B cell (primary cell): ENCODE data around the gene ELFN2. TPM values are rescaled to one million over a fixed set of nuclear protein-coding genes. Genes with fewer than 3 reads are reported as not detected.

Source experiments
- ATAC-seq: fragments of 200-7000 bp; cut with Tn5 transposase; one replicate; pipeline ENCODE4 v1.10.0; 2021; ENCODE audit warnings: low read depth, mild to moderate bottlenecking, moderate number of reproducible peaks, moderate library complexity
- CTCF ChIA-PET: fragments of 350-600 bp; sonication (Branson Sonifier 250); formaldehyde crosslinking; loops from one replicate; lab custom pipeline; 2021; ENCODE audit warnings: antibody characterized with exemption, inconsistent platforms; lab: Charles Lee
- POLR2A ChIA-PET: fragments of 350-600 bp; sonication (Branson Sonifier 250); formaldehyde crosslinking; loops from one replicate; lab custom pipeline; 2021; ENCODE audit warnings: antibody characterized with exemption; lab: Charles Lee
- DNase-seq: peaks from one replicate; pipeline ENCODE4 v3.0.0; 2013
- H2AFZ ChIP-seq: 2 replicates; pipeline ENCODE4 v1.6.1; 2012; ENCODE audit warnings: mild to moderate bottlenecking, low read depth, low read length; ENCODE audit not compliant: insufficient read depth, poor library complexity, severe bottlenecking
- H3K27ac ChIP-seq, 2 donors: 1 replicate in 1 of 2; 2 replicates in 1 of 2; pipeline ENCODE4 v1.5.1; 2012 to 2013; ENCODE audit warnings: low read length in 2 of 2, mild to moderate bottlenecking in 2 of 2, moderate library complexity in 1 of 2
- H3K27me3 ChIP-seq, 4 experiments: fragments of 200-600 bp in 1 of 4; sonication (generic) in 1 of 4; replicated peaks in 1 of 4; 1 replicate in 2 of 4; 2 replicates in 2 of 4; pipeline versions ENCODE4 v1.6.1 to v1.7.0; 2013 to 2016; ENCODE audit warnings: low read length in 3 of 4, mild to moderate bottlenecking in 2 of 4, mixed read lengths in 1 of 4, moderate library complexity in 1 of 4; ENCODE audit not compliant: insufficient read depth in 4 of 4, control insufficient read depth in 3 of 4; ENCODE audit errors: control extremely low read depth in 1 of 4
- H3K36me3 ChIP-seq, 2 experiments: replicated peaks in 1 of 2; 1 replicate in 1 of 2; 2 replicates in 1 of 2; pipeline versions ENCODE4 v1.6.1 to v1.7.1; 2013; ENCODE audit warnings: low read length in 1 of 2; ENCODE audit not compliant: insufficient read depth in 2 of 2, control insufficient read depth in 1 of 2; ENCODE audit errors: control extremely low read depth in 1 of 2, extremely low read depth in 1 of 2
- H3K4me1 ChIP-seq, 2 donors: fragments of 200-600 bp in 1 of 2; sonication (generic) in 1 of 2; 1 replicate in 1 of 2; 2 replicates in 1 of 2; pipeline versions ENCODE4 v1.5.1 to v1.6.1; 2013 to 2017; ENCODE audit warnings: low read length in 2 of 2; ENCODE audit not compliant: control insufficient read depth in 2 of 2, insufficient read depth in 2 of 2
- H3K4me2 ChIP-seq: replicated peaks from 2 replicates; pipeline ENCODE3; 2012; ENCODE audit warnings: mild to moderate bottlenecking, low read depth, low read length; ENCODE audit not compliant: poor library complexity, severe bottlenecking
- H3K4me3 ChIP-seq, 5 experiments: fragments of 200-600 bp in 1 of 5; sonication (generic) in 1 of 5; 1 replicate in 3 of 5; 2 replicates in 2 of 5; pipeline versions ENCODE4 v1.5.1 to v1.7.0; 2011 to 2016; ENCODE audit warnings: low read length in 4 of 5, mild to moderate bottlenecking in 4 of 5, low read depth in 2 of 5, control low read depth in 1 of 5, moderate library complexity in 1 of 5; ENCODE audit not compliant: insufficient read depth in 1 of 5; ENCODE audit errors: control extremely low read depth in 1 of 5, extremely low read depth in 1 of 5
- H3K79me2 ChIP-seq: fragments of 200-600 bp; sonication (generic); one replicate; pipeline ENCODE4 v1.6.0; 2016; ENCODE audit warnings: low read length; ENCODE audit not compliant: control insufficient read depth, insufficient read depth
- H3K9ac ChIP-seq: fragments of 200-600 bp; sonication (generic); 2 replicates; pipeline ENCODE4 v1.6.1; 2017; ENCODE audit warnings: mild to moderate bottlenecking, low read length, moderate library complexity
- H3K9me3 ChIP-seq, 3 donors: one replicate each; pipeline versions ENCODE4 v1.6.1 to v1.7.1; 2013; ENCODE audit warnings: low read length in 2 of 3; ENCODE audit not compliant: control insufficient read depth in 2 of 3, insufficient read depth in 1 of 3; ENCODE audit errors: control extremely low read depth in 1 of 3
- H4K20me1 ChIP-seq: 2 replicates; pipeline ENCODE4 v1.6.0; 2012; ENCODE audit warnings: mild to moderate bottlenecking, low read length; ENCODE audit not compliant: insufficient read depth, control insufficient read depth, poor library complexity, severe bottlenecking
- H3K27ac Mint-ChIP-seq: one replicate; pipeline ENCODE4 v1.8.0; 2021; ENCODE audit warnings: mixed read lengths
- H3K27me3 Mint-ChIP-seq: one replicate; pipeline ENCODE4 v1.8.0; 2021; ENCODE audit warnings: mixed read lengths
- H3K4me1 Mint-ChIP-seq: one replicate; pipeline ENCODE4 v1.8.0; 2021; ENCODE audit warnings: mixed read lengths
- H3K4me3 Mint-ChIP-seq: one replicate; pipeline ENCODE4 v1.8.0; 2021; ENCODE audit warnings: mixed read lengths
- H3K9me3 Mint-ChIP-seq: one replicate; pipeline ENCODE4 v1.8.0; 2022; ENCODE audit warnings: mixed read lengths; ENCODE audit not compliant: insufficient read depth
- CTCF ChIP-seq: fragments of 200-600 bp; IDR thresholded peaks from one replicate; pipeline ENCODE4 v1.8.0; 2022; ENCODE audit warnings: antibody characterized with exemption, mild to moderate bottlenecking
- EZH2 ChIP-seq: IDR thresholded peaks from 2 replicates; pipeline ENCODE4 v1.6.1; 2012; ENCODE audit warnings: borderline replicate concordance, low read depth, mild to moderate bottlenecking, moderate library complexity, low read length; ENCODE audit not compliant: insufficient read depth, poor library complexity, severe bottlenecking
- WGBS: methylation state at CpG from one replicate; pipeline ENCODE4 v1.1.5; 2013; ENCODE audit warnings: missing lambda C conversion rate; ENCODE audit not compliant: insufficient coverage; 5-methylcytosine and 5-hydroxymethylcytosine counted together
- intact Hi-C: fragments of 100-400 bp; cut with micrococcal nuclease; formaldehyde crosslinking; loops from one replicate; pipeline ENCODE4 v1.10.0; 2022
- polyA plus RNA-seq: library from polyadenylated mRNA; depleted of rRNA; stranded (reverse); fragments of >200 nt; gene quantifications from 2 replicates; pipeline ENCODE4 v1.2.3, GENCODE V29; 2012
- total RNA-seq, 2 donors: library from RNA; stranded (reverse); fragments of 120-200 nt in 1 of 2; gene quantifications; 1 replicate in 1 of 2; 2 replicates in 1 of 2; pipeline versions ENCODE4 v1.2.3 to v1.2.4, GENCODE V29; 2013 to 2022

The ELFN2 gene
- total and polyA plus RNA-seq, 2 donors (not counting 1 experiment from before 2014, with no cell fraction given), result 0.07 to 0.12 TPM

GRCh38 chr22:37418627-37419369 lies 8.5 kb downstream of the ELFN2 start:
- Histone ChIP-seq H3K27me3 (peaks cover 0 to 62% (median 22%) of the 10 kb centered on the region in 4 experiments), H4K20me1 (no peaks in the 10 kb centered on the region), H3K9me3 (peaks cover 0 to 3% (median 0%) of the 10 kb centered on the region in 3 donors), H3K27ac (no peak overlapping the region), H3K4me1 (peaks cover 17 to 20% of the 10 kb centered on the region in 2 donors), H3K79me2 (no peaks in the 10 kb centered on the region), H3K4me3 (no peak overlapping the region), H3K9ac (no peak overlapping the region), H3K4me2 (no peak overlapping the region), H2AFZ (no peak overlapping the region), H3K36me3 (no peaks in the 10 kb centered on the region)
- TF ChIP-seq CTCF (no peak), EZH2 (no peak)
- no peak for DNase-seq
- H3K4me3 Mint-ChIP-seq, result peak overlapping the region; percentile 79
- no peaks in the 10 kb centered on the region for H3K9me3 Mint-ChIP-seq
- H3K27ac Mint-ChIP-seq, result no peak overlapping the region
- CTCF ChIA-PET, result no interaction called here
- no peak for ATAC-seq
- intact Hi-C loops, result no loop called here
- peaks cover 22% of the 10 kb centered on the region for H3K4me1 Mint-ChIP-seq
- 87% methylated on average over 28 of the region's 28 CpGs for WGBS
- H3K27me3 Mint-ChIP-seq, result peaks cover 67% of the 10 kb centered on the region
- POLR2A ChIA-PET, result no interaction called here

- no peak for TF ChIP-seq CTCF
- TF ChIP-seq EZH2, result no peak
- Histone ChIP-seq H3K36me3 (no peaks in the 10 kb centered on the region), H3K4me3 (no peak overlapping the region), H3K27me3 (peaks cover 0 to 65% (median 22%) of the 10 kb centered on the region in 4 experiments), H2AFZ (no peak overlapping the region), H3K9me3 (peaks cover 0 to 3% (median 0%) of the 10 kb centered on the region in 3 donors), H3K4me1 (peaks cover 17 to 20% of the 10 kb centered on the region in 2 donors), H3K79me2 (no peaks in the 10 kb centered on the region), H3K9ac (no peak overlapping the region), H3K4me2 (no peak overlapping the region), H3K27ac (no peak overlapping the region), H4K20me1 (no peaks in the 10 kb centered on the region)
- 95% methylated on average over 4 of the region's 8 CpGs for WGBS
- CTCF ChIA-PET, result no interaction called here
- Mint-ChIP-seq H3K4me3 (no peak overlapping the region), H3K27me3 (peaks cover 74% of the 10 kb centered on the region), H3K4me1 (peaks cover 22% of the 10 kb centered on the region), H3K9me3 (no peaks in the 10 kb centered on the region), H3K27ac (no peak overlapping the region)
- ATAC-seq, result no peak
- POLR2A ChIA-PET, result no interaction called here
- DNase-seq, result no peak
- intact Hi-C loops, result no loop called here
Observed at GRCh38 chr22:37417677-37418348, 9.5 kb downstream of the ELFN2 start.
